Lung (tissue), 12 donors: Measurements from ENCODE around the gene DBH. TPM values are rescaled to one million over a fixed set of nuclear protein-coding genes. Genes with fewer than 3 reads are reported as not detected.

Experiments
- ATAC-seq: fragments of 200-7000 bp; cut with Tn5 transposase; one replicate; pipeline ENCODE4 v1.9.1; 2020; ENCODE audit warnings: moderate number of reproducible peaks; ENCODE audit not compliant: insufficient read depth, low FRiP score
- DNase-seq, 3 donors: peaks; one replicate each; pipeline ENCODE4 v3.0.0-alpha.2; 2013 to 2017
- H3K27ac ChIP-seq, 2 donors: one replicate each; pipeline ENCODE4 v1.5.1; 2013; ENCODE audit warnings: mild to moderate bottlenecking in 2 of 2, moderate library complexity in 2 of 2, control low read depth in 1 of 2, inconsistent platforms in 1 of 2, low read depth in 1 of 2, low read length in 1 of 2
- H3K27me3 ChIP-seq, 3 donors: one replicate each; pipeline ENCODE4 v1.5.1; 2013; ENCODE audit warnings: low read length in 2 of 3; ENCODE audit not compliant: control insufficient read depth in 3 of 3, insufficient read depth in 3 of 3
- H3K36me3 ChIP-seq, 4 donors: one replicate each; pipeline ENCODE4 v1.5.1; 2013; ENCODE audit warnings: low read length in 4 of 4, mild to moderate bottlenecking in 1 of 4, moderate library complexity in 1 of 4; ENCODE audit not compliant: control insufficient read depth in 4 of 4, insufficient read depth in 4 of 4
- H3K4me1 ChIP-seq, 5 donors: one replicate each; pipeline ENCODE4 v1.5.1; 2013; ENCODE audit warnings: low read length in 5 of 5, mild to moderate bottlenecking in 2 of 5, moderate library complexity in 1 of 5; ENCODE audit not compliant: control insufficient read depth in 5 of 5, insufficient read depth in 5 of 5
- H3K4me3 ChIP-seq: one replicate; pipeline ENCODE4 v1.5.1; 2013; ENCODE audit warnings: mild to moderate bottlenecking, control low read depth, moderate library complexity
- H3K9ac ChIP-seq, 2 donors: one replicate each; pipeline ENCODE4 v1.5.1; 2013; ENCODE audit warnings: low read length in 2 of 2, control low read depth in 1 of 2; ENCODE audit not compliant: insufficient read depth in 1 of 2
- H3K9me3 ChIP-seq, 4 donors: one replicate each; pipeline ENCODE4 v1.5.1; 2013; ENCODE audit warnings: low read length in 3 of 4, mild to moderate bottlenecking in 1 of 4, moderate library complexity in 1 of 4; ENCODE audit not compliant: control insufficient read depth in 4 of 4, insufficient read depth in 3 of 4
- WGBS, 2 donors: extraction: QIAGEN DNeasy Blood & Tissue Kit; methylation state at CpG; one replicate each; pipeline ENCODE4 v1.1.7; 2013; 5-methylcytosine and 5-hydroxymethylcytosine counted together
- polyA plus RNA-seq, 2 donors: library from polyadenylated mRNA; stranded (reverse); fragments of 200-250 nt; gene quantifications; one replicate each; pipeline ENCODE4 v1.2.1, GENCODE V29; 2013
- total RNA-seq, 2 donors: library from RNA; depleted of rRNA in 1 of 2; stranded (reverse); fragments of >200 nt in 1 of 2; gene quantifications; one replicate each; pipeline ENCODE4 v1.2.1, GENCODE V29; 2014 to 2021
- TF ChIP-seq, protein P1 (sequence below): IDR thresholded peaks from 2 replicates; pipeline ENCODE4 v1.5.1; 2012; ENCODE audit warnings: mild to moderate bottlenecking; ENCODE audit errors: control extremely low read depth, extremely low read depth
- donor health status: control.
- donor health status: control.
- donor health status: Bipolar disorder and iron deficiency.
- donor health status: healthy.
- donor health status: DM: yes; HTN: yes; CAD: no.

DBH gene
- total and polyA plus RNA-seq, 4 donors: 0.06 to 0.48 (median 0.08) TPM

DNA sequence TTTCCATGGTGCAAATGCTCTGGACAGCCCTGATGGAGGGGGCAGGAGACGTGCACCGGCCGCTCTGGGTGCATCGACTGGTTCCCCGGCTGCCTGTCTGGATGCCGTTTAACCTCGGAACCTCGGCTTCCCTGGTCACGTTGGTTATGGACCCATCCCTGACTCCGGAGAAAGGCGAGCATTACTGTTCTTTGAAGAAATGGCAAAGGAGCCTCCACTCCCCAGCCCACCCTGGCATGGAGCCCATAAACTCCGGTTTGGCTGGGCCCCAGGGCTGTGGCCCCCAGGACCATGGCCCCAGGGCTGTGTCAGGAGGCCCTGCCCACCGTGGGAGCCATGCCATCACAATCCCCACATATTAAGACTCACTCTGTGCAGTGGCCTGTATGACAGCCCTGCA lies 28.9 kb downstream of the DBH start:
- Histone ChIP-seq H3K36me3 (peaks cover 0 to 2% (median 0%) of the 10 kb centered on the region in 4 donors), H3K9me3 (no peaks in the 10 kb centered on the region), H3K27me3 (no peaks in the 10 kb centered on the region), H3K4me1 (peaks cover 0 to 6% (median 0%) of the 10 kb centered on the region in 5 donors), H3K4me3 (no peak overlapping the region), H3K9ac (no peak overlapping the region), H3K27ac (no peak overlapping the region)
- TF ChIP-seq, protein P1, sequence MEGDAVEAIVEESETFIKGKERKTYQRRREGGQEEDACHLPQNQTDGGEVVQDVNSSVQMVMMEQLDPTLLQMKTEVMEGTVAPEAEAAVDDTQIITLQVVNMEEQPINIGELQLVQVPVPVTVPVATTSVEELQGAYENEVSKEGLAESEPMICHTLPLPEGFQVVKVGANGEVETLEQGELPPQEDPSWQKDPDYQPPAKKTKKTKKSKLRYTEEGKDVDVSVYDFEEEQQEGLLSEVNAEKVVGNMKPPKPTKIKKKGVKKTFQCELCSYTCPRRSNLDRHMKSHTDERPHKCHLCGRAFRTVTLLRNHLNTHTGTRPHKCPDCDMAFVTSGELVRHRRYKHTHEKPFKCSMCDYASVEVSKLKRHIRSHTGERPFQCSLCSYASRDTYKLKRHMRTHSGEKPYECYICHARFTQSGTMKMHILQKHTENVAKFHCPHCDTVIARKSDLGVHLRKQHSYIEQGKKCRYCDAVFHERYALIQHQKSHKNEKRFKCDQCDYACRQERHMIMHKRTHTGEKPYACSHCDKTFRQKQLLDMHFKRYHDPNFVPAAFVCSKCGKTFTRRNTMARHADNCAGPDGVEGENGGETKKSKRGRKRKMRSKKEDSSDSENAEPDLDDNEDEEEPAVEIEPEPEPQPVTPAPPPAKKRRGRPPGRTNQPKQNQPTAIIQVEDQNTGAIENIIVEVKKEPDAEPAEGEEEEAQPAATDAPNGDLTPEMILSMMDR: no peak
- DNase-seq: no peak
- 90 to 93% methylated on average over 13 of the region's 13 CpGs for WGBS, 2 donors
- no peak for ATAC-seq

DNA sequence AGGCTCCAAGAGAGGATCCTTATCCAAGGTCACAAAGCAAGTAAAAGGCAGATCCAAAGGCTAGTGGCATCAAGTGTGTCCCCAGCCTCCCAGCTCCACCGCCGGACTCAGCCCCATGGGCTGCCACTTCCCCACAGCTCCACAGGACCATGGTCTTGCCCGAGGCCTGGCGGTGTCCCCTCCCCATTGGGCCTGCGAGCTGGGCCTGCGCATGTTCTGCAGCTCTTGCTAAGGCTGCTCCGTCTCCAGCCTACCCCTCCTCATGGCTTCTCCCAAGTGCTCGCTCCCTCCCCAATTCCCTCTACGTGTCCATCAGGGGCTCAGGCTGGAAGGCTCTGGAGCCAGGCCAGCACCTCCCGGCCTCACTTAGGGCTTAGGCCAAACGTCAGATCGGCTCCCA lies 29.4 kb downstream of the DBH start:
- Histone ChIP-seq H3K4me1 (peaks cover 0 to 6% (median 0%) of the 10 kb centered on the region in 5 donors), H3K9me3 (no peaks in the 10 kb centered on the region), H3K36me3 (peaks cover 0 to 2% (median 0%) of the 10 kb centered on the region in 4 donors), H3K27me3 (no peaks in the 10 kb centered on the region), H3K4me3 (no peak overlapping the region), H3K9ac (no peak overlapping the region), H3K27ac (no peak overlapping the region)
- DNase-seq (no peak), ATAC-seq (no peak)
- WGBS, 2 donors: 85 to 87% methylated on average over 12 of the region's 12 CpGs
- TF ChIP-seq, protein P1: no peak

DNA sequence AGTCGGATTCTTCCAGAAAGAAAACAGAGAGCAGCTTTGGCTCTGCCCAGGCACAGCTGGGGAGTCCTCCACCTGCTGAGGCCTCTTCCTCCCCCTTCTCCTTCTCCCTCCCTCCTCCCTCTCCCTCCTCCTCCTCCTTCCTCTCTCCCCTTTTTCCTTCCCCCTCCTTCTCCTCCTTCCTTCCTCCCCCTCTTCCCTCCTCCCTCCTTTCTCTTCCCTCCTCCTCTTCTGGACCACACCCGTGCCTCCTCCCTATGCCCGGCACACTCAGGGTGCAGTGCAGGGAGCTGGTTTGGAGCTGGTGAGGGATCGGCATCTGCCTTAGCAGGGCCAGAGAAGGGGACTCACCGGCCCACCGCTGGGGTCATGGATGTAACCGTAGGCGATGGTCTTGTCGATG lies 30.2 kb downstream of the DBH start:
- no peak overlapping the region for H3K27ac ChIP-seq
- H3K36me3 ChIP-seq: peaks cover 0 to 2% (median 0%) of the 10 kb centered on the region in 4 donors
- WGBS, 2 donors: 72 to 80% methylated on average over 9 of the region's 9 CpGs
- no peak for ATAC-seq
- no peak for DNase-seq
- H3K9me3 ChIP-seq: no peaks in the 10 kb centered on the region
- H3K4me3 ChIP-seq: no peak overlapping the region
- TF ChIP-seq, protein P1: no peak
- H3K27me3 ChIP-seq: no peaks in the 10 kb centered on the region
- H3K9ac ChIP-seq: no peak overlapping the region
- peaks cover 0 to 6% (median 0%) of the 10 kb centered on the region in 5 donors for H3K4me1 ChIP-seq

DNA sequence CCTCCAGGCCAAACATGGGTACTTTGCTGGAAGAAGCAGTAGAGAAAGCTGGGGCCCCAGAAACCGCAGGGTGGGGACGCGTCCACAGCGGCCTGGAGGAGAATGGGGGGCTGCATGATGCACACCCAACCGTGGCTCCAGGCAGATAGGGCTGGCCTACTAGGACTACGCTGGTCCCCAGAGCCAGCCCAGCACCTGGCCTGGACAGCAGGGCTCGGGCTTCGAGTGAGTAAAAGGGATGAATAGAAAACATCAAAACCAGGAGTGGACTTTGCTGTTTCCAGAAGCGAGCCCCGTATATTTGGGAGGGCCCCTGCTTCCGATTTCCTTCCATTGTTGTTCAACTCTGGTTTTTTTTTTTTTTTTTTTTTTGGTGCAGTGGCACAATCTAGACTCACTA lies 30.7 kb downstream of the DBH start:
- peaks cover 0 to 2% (median 0%) of the 10 kb centered on the region in 4 donors for H3K36me3 ChIP-seq
- H3K27me3 ChIP-seq: no peaks in the 10 kb centered on the region
- H3K27ac ChIP-seq: no peak overlapping the region
- DNase-seq (no peak), ATAC-seq (no peak)
- no peaks in the 10 kb centered on the region for H3K9me3 ChIP-seq
- TF ChIP-seq, protein P1: no peak
- H3K9ac ChIP-seq: no peak overlapping the region
- 71 to 77% methylated on average over 11 of the region's 11 CpGs for WGBS, 2 donors
- peaks cover 0 to 6% (median 0%) of the 10 kb centered on the region in 5 donors for H3K4me1 ChIP-seq
- H3K4me3 ChIP-seq: no peak overlapping the region
